ENCODE data around the gene WFDC1. TPM values are rescaled to one million over a fixed set of nuclear protein-coding genes. Genes with fewer than 3 reads are reported as not detected.

Gene WFDC1
- total RNA-seq, 1 experiment from 2014 or later, result 0.97 TPM

GRCh38 chr16:84266451-84266850 lies 28.2 kb upstream of the WFDC1 start:
- no peaks in the 10 kb centered on the region for H3K36me3 ChIP-seq (replicated peaks; ENCODE audit: control insufficient read depth, insufficient read depth, low read length)
- H3K4me3 ChIP-seq (ENCODE audit: insufficient read depth, low read depth, low read length), result no peak overlapping the region
- no peaks in the 10 kb centered on the region; the same call in 1 of the 2 replicates for H3K27me3 ChIP-seq (ENCODE audit: control insufficient read depth, insufficient read depth, low read length)
- DNase-seq, result peak; percentile 93

- DNase-seq, result no peak
- no peaks in the 10 kb centered on the region for H3K36me3 ChIP-seq (replicated peaks; ENCODE audit: control insufficient read depth, insufficient read depth, low read length)
- H3K27me3 ChIP-seq (ENCODE audit: control insufficient read depth, insufficient read depth, low read length), result no peaks in the 10 kb centered on the region; the same call in 1 of the 2 replicates
- no peak overlapping the region for H3K4me3 ChIP-seq (ENCODE audit: insufficient read depth, low read depth, low read length)
Measured at GRCh38 chr16:84267380-84267779, 27.3 kb upstream of the WFDC1 start.

- H3K27me3 ChIP-seq (ENCODE audit: control insufficient read depth, insufficient read depth, low read length), result no peaks in the 10 kb centered on the region; the same call in 1 of the 2 replicates
- no peak for DNase-seq
- H3K36me3 ChIP-seq (replicated peaks; ENCODE audit: control insufficient read depth, insufficient read depth, low read length), result no peaks in the 10 kb centered on the region
- H3K4me3 ChIP-seq (ENCODE audit: insufficient read depth, low read depth, low read length), result no peak overlapping the region
Measured at GRCh38 chr16:84268291-84269040, 26.2 kb upstream of the WFDC1 start.

GRCh38 chr16:84270071-84270470 lies 24.6 kb upstream of the WFDC1 start:
- Histone ChIP-seq H3K36me3 (replicated peaks; ENCODE audit: control insufficient read depth, insufficient read depth, low read length) (no peaks in the 10 kb centered on the region), H3K27me3 (ENCODE audit: control insufficient read depth, insufficient read depth, low read length) (no peaks in the 10 kb centered on the region; the same call in 1 of the 2 replicates), H3K4me3 (ENCODE audit: insufficient read depth, low read depth, low read length) (no peak overlapping the region)
- DNase-seq, result no peak

- H3K4me3 ChIP-seq (ENCODE audit: insufficient read depth, low read depth, low read length), result no peak overlapping the region
- no peaks in the 10 kb centered on the region for H3K36me3 ChIP-seq (replicated peaks; ENCODE audit: control insufficient read depth, insufficient read depth, low read length)
- no peak for DNase-seq
- H3K27me3 ChIP-seq (ENCODE audit: control insufficient read depth, insufficient read depth, low read length), result no peaks in the 10 kb centered on the region; the same call in 1 of the 2 replicates
Measured at GRCh38 chr16:84270531-84270930, 24.1 kb upstream of the WFDC1 start.

- no peak for DNase-seq
- no peaks in the 10 kb centered on the region; the same call in 1 of the 2 replicates for H3K27me3 ChIP-seq (ENCODE audit: control insufficient read depth, insufficient read depth, low read length)
- H3K36me3 ChIP-seq (replicated peaks; ENCODE audit: control insufficient read depth, insufficient read depth, low read length), result no peaks in the 10 kb centered on the region
- no peak overlapping the region for H3K4me3 ChIP-seq (ENCODE audit: insufficient read depth, low read depth, low read length)
Measured at GRCh38 chr16:84271037-84271436, 23.6 kb upstream of the WFDC1 start.

GRCh38 chr16:84271866-84272265 lies 22.8 kb upstream of the WFDC1 start:
- no peak overlapping the region for H3K4me3 ChIP-seq (ENCODE audit: insufficient read depth, low read depth, low read length)
- no peaks in the 10 kb centered on the region for H3K36me3 ChIP-seq (replicated peaks; ENCODE audit: control insufficient read depth, insufficient read depth, low read length)
- no peak for DNase-seq
- H3K27me3 ChIP-seq (ENCODE audit: control insufficient read depth, insufficient read depth, low read length), result no peaks in the 10 kb centered on the region; the same call in 1 of the 2 replicates

GRCh38 chr16:84272740-84273320 lies 21.8 kb upstream of the WFDC1 start:
- no peak for DNase-seq
- Histone ChIP-seq H3K27me3 (ENCODE audit: control insufficient read depth, insufficient read depth, low read length) (no peaks in the 10 kb centered on the region; the same call in 1 of the 2 replicates), H3K36me3 (replicated peaks; ENCODE audit: control insufficient read depth, insufficient read depth, low read length) (no peaks in the 10 kb centered on the region), H3K4me3 (ENCODE audit: insufficient read depth, low read depth, low read length) (no peak overlapping the region)

- H3K27me3 ChIP-seq (ENCODE audit: control insufficient read depth, insufficient read depth, low read length), result no peaks in the 10 kb centered on the region; the same call in 1 of the 2 replicates
- DNase-seq, result no peak
Measured at GRCh38 chr16:84274515-84274914, 20.2 kb upstream of the WFDC1 start.

GRCh38 chr16:84275585-84276151 lies 19.0 kb upstream of the WFDC1 start:
- H3K4me3 ChIP-seq (ENCODE audit: insufficient read depth, low read depth, low read length), result no peak overlapping the region
- no peak for DNase-seq
- no peaks in the 10 kb centered on the region; the same call in 1 of the 2 replicates for H3K27me3 ChIP-seq (ENCODE audit: control insufficient read depth, insufficient read depth, low read length)
- no peaks in the 10 kb centered on the region for H3K36me3 ChIP-seq (replicated peaks; ENCODE audit: control insufficient read depth, insufficient read depth, low read length)

More at GRCh38 chr16:84274515-84274914, 20.2 kb upstream of the WFDC1 start:
- no peaks in the 10 kb centered on the region for H3K36me3 ChIP-seq (replicated peaks; ENCODE audit: control insufficient read depth, insufficient read depth, low read length)
- no peak overlapping the region for H3K4me3 ChIP-seq (ENCODE audit: insufficient read depth, low read depth, low read length)

GRCh38 chr16:84277244-84277823 lies 17.3 kb upstream of the WFDC1 start:
- no peaks in the 10 kb centered on the region; the same call in 1 of the 2 replicates for H3K27me3 ChIP-seq (ENCODE audit: control insufficient read depth, insufficient read depth, low read length)
- peak; percentile 86 for DNase-seq
- H3K36me3 ChIP-seq (replicated peaks; ENCODE audit: control insufficient read depth, insufficient read depth, low read length), result no peaks in the 10 kb centered on the region
- H3K4me3 ChIP-seq (ENCODE audit: insufficient read depth, low read depth, low read length), result no peak overlapping the region

- Histone ChIP-seq H3K27me3 (ENCODE audit: control insufficient read depth, insufficient read depth, low read length) (no peaks in the 10 kb centered on the region; the same call in 1 of the 2 replicates), H3K4me3 (ENCODE audit: insufficient read depth, low read depth, low read length) (no peak overlapping the region), H3K36me3 (replicated peaks; ENCODE audit: control insufficient read depth, insufficient read depth, low read length) (no peaks in the 10 kb centered on the region)
- no peak for DNase-seq
Measured at GRCh38 chr16:84278333-84278732, 16.3 kb upstream of the WFDC1 start.

- DNase-seq, result peak; percentile 64
- H3K4me3 ChIP-seq (ENCODE audit: insufficient read depth, low read depth, low read length), result no peak overlapping the region
- H3K36me3 ChIP-seq (replicated peaks; ENCODE audit: control insufficient read depth, insufficient read depth, low read length), result no peaks in the 10 kb centered on the region
- no peaks in the 10 kb centered on the region; the same call in 1 of the 2 replicates for H3K27me3 ChIP-seq (ENCODE audit: control insufficient read depth, insufficient read depth, low read length)
Measured at GRCh38 chr16:84278968-84279367, 15.7 kb upstream of the WFDC1 start.

- no peaks in the 10 kb centered on the region for H3K36me3 ChIP-seq (replicated peaks; ENCODE audit: control insufficient read depth, insufficient read depth, low read length)
Measured at GRCh38 chr16:84279881-84280280, 14.8 kb upstream of the WFDC1 start.

More at GRCh38 chr16:84279881-84280280, 14.8 kb upstream of the WFDC1 start:
- no peak for DNase-seq
- Histone ChIP-seq H3K27me3 (ENCODE audit: control insufficient read depth, insufficient read depth, low read length) (no peaks in the 10 kb centered on the region; the same call in 1 of the 2 replicates), H3K4me3 (ENCODE audit: insufficient read depth, low read depth, low read length) (no peak overlapping the region)

Measured in H7 (cell line).